Testis (tissue), 3 donors: Measurements from ENCODE around the gene GFOD1. TPM values are rescaled to one million over a fixed set of nuclear protein-coding genes. Genes with fewer than 3 reads are reported as not detected.

Source experiments
- DNase-seq: peaks from one replicate; pipeline ENCODE4 v3.0.0-alpha.2; 2019
- H3K27ac ChIP-seq, 2 donors: fragments of 200-600 bp; sonication (generic); one replicate each; pipeline ENCODE4 v1.5.1; 2019
- H3K27me3 ChIP-seq: fragments of 200-600 bp; sonication (generic); one replicate; pipeline ENCODE4 v1.5.1; 2019
- H3K36me3 ChIP-seq: fragments of 200-600 bp; sonication (generic); one replicate; pipeline ENCODE4 v1.5.1; 2017; ENCODE audit warnings: low read depth; ENCODE audit errors: missing control alignments
- H3K4me1 ChIP-seq: fragments of 200-600 bp; sonication (generic); one replicate; pipeline ENCODE4 v1.5.1; 2019
- H3K4me3 ChIP-seq, 2 donors: fragments of 200-600 bp; sonication (generic); one replicate each; pipeline ENCODE4 v1.5.1; 2017 to 2019
- H3K9me3 ChIP-seq: fragments of 200-600 bp; sonication (generic); one replicate; pipeline ENCODE4 v1.5.1; 2017
- POLR2A ChIP-seq: fragments of 450-650 bp; IDR thresholded peaks from one replicate; pipeline ENCODE4 v1.6.1; 2017; ENCODE audit warnings: antibody characterized with exemption, mild to moderate bottlenecking, moderate library complexity
- WGBS, 2 donors: methylation state at CpG; one replicate each; pipeline ENCODE4 v1.1.5; 2018; 5-methylcytosine and 5-hydroxymethylcytosine counted together
- intact Hi-C: fragments of 100-400 bp; cut with DNase I; formaldehyde crosslinking; loops from one replicate; pipeline ENCODE4 v1.15.1; 2023; ENCODE audit warnings: low total_unique reads
- polyA plus RNA-seq: library from polyadenylated mRNA; stranded (reverse); fragments of 350-450 nt; fragmentation: Illumina TruSeq; extraction: RNeasy Lipid Tissue Mini Kit (QIAGEN cat#74804); gene quantifications from one replicate; pipeline ENCODE4 v1.2.3, GENCODE V29; 2014; ENCODE audit warnings: low read depth, low replicate concordance; ENCODE audit not compliant: insufficient read depth
- total RNA-seq, 2 donors: library from RNA; depleted of rRNA; stranded (reverse); fragments of >200 nt; gene quantifications; one replicate each; pipeline ENCODE4 v1.2.3, GENCODE V29; 2016
- TF ChIP-seq, protein P1 (sequence below), 3 experiments: fragments of 450-650 bp in 2 of 3; fragments of 200-600 bp in 1 of 3; sonication (generic) in 1 of 3; IDR thresholded peaks; one replicate each; pipeline ENCODE4 v1.5.1; 2016 to 2019; ENCODE audit warnings: antibody characterized with exemption in 3 of 3, mild to moderate bottlenecking in 2 of 3, moderate library complexity in 1 of 3

The GFOD1 gene
- total and polyA plus RNA-seq, 3 donors from 2014 or later = 2.5 to 5.4 (median 5.0) TPM

DNA sequence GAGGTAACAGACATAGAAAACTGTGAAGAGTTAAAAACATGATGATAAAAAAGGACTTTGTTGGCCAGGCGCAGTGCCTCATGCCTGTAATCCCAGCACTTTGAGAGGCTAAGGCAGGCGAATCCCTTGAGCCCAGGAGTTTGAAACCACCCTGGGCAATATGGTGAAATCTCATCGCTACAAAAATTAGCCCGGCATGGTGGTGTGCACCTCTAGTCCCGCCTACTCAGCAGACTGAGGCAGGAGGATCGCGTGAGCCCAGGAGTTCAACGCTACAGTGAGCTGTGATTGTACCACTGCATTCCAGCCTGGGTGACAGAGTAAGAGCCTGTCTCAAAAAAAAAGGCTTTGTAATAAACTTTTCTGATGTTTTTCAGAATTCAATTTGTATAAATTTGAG, 60.1 kb downstream of the GFOD1 start:
- H3K4me1 ChIP-seq = no peaks in the 10 kb centered on the region
- H3K36me3 ChIP-seq = no peaks in the 10 kb centered on the region
- no peak for TF ChIP-seq POLR2A
- TF ChIP-seq, protein P1, sequence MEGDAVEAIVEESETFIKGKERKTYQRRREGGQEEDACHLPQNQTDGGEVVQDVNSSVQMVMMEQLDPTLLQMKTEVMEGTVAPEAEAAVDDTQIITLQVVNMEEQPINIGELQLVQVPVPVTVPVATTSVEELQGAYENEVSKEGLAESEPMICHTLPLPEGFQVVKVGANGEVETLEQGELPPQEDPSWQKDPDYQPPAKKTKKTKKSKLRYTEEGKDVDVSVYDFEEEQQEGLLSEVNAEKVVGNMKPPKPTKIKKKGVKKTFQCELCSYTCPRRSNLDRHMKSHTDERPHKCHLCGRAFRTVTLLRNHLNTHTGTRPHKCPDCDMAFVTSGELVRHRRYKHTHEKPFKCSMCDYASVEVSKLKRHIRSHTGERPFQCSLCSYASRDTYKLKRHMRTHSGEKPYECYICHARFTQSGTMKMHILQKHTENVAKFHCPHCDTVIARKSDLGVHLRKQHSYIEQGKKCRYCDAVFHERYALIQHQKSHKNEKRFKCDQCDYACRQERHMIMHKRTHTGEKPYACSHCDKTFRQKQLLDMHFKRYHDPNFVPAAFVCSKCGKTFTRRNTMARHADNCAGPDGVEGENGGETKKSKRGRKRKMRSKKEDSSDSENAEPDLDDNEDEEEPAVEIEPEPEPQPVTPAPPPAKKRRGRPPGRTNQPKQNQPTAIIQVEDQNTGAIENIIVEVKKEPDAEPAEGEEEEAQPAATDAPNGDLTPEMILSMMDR (IDR thresholded peaks at IDR 0.05) = no peak
- H3K27ac ChIP-seq = no peak overlapping the region
- WGBS, 2 donors = 84 to 88% methylated on average over 7 to 8 of the region's 8 CpGs
- no peaks in the 10 kb centered on the region for H3K9me3 ChIP-seq
- H3K27me3 ChIP-seq = no peaks in the 10 kb centered on the region
- no peak overlapping the region for H3K4me3 ChIP-seq
- intact Hi-C loops = no loop called here
- DNase-seq = no peak

DNA sequence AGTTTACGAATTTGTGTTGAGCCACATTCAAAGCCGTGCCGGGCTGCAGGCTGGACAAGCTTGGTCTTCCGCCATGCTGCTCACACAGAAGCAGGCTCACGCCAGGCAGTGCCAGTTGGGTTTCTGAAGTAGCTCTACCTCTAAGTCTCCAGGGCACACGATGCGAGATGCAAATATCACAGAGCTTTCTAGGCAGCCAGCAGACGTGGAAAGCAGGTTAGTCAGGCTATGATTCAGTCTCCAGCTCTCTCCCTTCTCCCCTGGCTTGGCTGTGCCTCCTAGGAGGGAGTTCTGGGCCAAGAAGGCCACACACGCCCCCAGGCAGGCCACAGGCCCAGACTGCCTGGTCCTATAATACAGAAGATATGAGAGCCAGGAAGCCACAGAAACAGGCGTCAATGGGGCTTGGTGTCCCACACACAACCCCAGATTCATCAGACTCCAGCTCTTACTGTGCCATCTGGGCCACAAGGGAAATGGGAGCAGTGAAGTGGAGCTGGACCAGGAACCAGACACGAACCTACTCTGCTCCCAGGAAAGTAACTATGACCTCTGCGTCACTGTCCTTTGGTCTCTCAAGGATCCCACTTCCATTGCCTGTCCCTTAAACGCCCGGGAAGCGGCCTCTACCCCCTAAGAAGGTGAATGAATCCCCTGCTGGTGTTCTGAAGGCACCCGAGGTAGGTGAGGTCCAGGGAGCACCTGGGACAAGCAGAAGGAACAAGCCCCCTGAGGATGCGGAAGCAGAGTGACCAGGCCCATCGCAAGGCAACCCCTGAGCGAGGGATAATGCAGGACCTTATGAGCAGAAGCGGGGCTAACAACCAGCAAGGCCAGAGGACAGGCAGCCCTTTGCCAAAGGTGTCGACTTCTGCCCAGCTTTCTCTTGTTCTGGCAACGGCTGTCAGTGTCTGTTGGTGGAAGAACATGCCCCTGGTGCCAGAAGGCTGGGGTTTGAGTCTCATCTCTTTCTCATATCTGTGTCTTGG, 61.2 kb downstream of the GFOD1 start:
- Histone ChIP-seq H3K9me3 (no peaks in the 10 kb centered on the region), H3K36me3 (no peaks in the 10 kb centered on the region), H3K27me3 (no peaks in the 10 kb centered on the region), H3K4me3 (no peak overlapping the region), H3K4me1 (no peaks in the 10 kb centered on the region), H3K27ac (no peak overlapping the region)
- 88% methylated on average over 21 to 22 of the region's 22 CpGs for WGBS, 2 donors
- intact Hi-C loops = no loop called here
- no peak for TF ChIP-seq POLR2A
- TF ChIP-seq, protein P1 (IDR thresholded peaks at IDR 0.05) = no peak
- DNase-seq = no peak

DNA sequence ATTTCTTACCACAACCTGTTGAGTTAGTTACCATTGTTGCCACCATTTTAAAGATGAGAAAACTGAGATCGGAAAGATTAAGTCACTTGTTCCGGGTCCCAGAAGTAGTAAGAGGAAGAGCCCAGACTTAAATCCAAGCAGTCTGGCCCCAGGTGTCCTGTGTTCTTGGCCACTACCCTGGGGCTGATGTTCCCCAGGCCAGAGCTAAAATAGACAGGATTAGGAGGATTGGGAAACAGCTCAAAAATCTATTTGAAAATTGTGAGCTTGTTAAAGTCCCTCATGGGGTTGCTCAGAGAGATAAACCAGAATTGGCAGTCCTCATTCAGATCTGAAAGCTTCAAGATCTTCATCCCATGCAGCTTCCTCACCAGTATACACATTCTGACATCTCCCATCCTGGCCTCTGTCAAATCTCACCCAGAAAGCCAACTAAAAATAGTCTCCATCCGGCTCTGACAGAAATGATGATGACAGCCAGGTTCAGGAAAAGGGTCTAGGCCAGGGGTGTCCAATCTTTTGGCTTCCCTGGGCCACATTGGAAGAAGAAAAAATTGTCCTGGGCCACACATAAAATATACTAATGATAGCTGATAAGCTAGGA, 62.0 kb downstream of the GFOD1 start:
- no peak for TF ChIP-seq POLR2A
- TF ChIP-seq, protein P1 (IDR thresholded peaks at IDR 0.05) = no peak
- Histone ChIP-seq H3K4me1 (no peaks in the 10 kb centered on the region), H3K27ac (no peak overlapping the region), H3K27me3 (no peaks in the 10 kb centered on the region), H3K4me3 (no peak overlapping the region), H3K9me3 (no peaks in the 10 kb centered on the region), H3K36me3 (no peaks in the 10 kb centered on the region)
- WGBS, 2 donors = 40 to 52% methylated on average over 3 of the region's 3 CpGs
- DNase-seq = no peak
- intact Hi-C loops = no loop called here

DNA sequence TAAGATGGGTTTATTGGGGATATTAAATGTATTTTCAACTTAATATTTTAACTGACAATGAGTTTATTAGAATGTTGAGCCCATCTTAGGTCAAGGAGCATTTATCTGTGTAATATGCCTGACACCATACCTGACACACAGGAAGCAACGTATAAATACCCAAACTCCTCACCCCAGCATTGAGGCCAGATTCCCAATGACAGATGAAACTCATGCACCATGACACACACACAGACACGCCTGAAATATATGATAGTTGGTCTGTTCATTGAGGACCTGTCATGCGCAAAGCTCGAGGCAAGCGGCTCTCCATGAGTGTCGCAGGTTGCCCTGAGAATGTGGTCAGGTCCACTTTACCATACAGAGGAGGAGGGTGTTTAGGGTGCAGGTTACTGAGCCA, 64.1 kb downstream of the GFOD1 start:
- no peaks in the 10 kb centered on the region for H3K4me1 ChIP-seq
- no peak overlapping the region for H3K4me3 ChIP-seq
- H3K36me3 ChIP-seq = no peaks in the 10 kb centered on the region
- no peaks in the 10 kb centered on the region for H3K27me3 ChIP-seq
- H3K9me3 ChIP-seq = no peaks in the 10 kb centered on the region
- TF ChIP-seq, protein P1 (IDR thresholded peaks at IDR 0.05) = no peak
- no peak for TF ChIP-seq POLR2A
- no peak for DNase-seq
- 82 to 90% methylated on average over 6 of the region's 6 CpGs for WGBS, 2 donors
- no peak overlapping the region for H3K27ac ChIP-seq
- intact Hi-C loops = no loop called here
